Measurements from ENCODE around the gene TCAIM.

Gene TCAIM

GRCh38 chr3:44338010-44338827, at the start of gene TCAIM:
Gene TCAIM, plus strand, starts transcription at chr3:44338766. Its CDS starts 16,017 bp downstream, at chr3:44354783.
- peak; percentile 96 to 99 (median 96) for DNase-seq (ENCODE audit: low read depth in 4 of 4, low spot score in 1 of 4)

DNA sequence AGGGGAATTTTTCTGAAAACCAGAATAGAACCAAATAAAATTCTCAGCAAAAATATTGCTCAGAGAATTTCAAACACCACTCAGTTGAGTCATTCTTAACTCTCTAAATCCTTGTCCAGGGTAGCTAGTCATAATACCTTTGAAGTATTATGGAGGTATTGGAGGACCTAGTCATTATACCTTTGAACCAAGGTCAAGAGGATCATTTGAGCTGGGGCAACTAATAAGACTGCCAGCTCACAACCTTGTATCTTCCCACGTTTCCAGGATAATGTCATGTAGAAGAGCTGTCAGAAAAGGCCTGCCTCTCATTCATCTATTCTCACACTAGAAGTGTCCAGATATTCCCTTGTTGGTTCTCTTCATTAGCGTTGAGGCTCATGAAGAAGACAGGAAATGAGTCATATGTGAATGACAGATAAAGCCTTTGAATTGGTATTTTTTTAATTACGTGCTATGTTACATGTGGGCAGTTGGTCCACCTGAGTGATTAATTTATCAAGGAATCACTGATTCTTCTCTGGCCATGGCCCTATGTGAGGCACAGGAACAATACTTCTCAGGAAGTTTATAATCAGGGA, 48.6 kb upstream of the TCAIM start:
- no peak for DNase-seq (ENCODE audit: low read depth in 4 of 4, low spot score in 1 of 4)

DNA sequence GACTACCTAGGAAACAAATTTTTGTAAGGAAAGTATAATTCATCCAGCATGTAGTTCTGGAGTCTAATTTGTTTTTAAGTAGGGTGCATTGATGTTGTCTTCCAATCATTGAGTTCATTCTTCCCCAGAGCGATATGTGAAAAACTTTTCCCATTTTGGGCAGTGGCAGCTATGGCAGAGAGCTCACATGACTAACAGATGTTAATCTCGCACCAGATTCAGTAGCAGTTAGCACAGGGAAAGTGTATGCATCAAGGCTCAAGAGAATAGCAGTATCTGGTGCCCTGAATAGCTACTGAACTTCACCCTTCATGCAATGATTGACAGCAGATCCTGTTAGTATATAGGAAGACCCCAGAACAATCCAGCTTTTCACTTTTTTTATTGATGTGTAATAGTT, 46.3 kb upstream of the TCAIM start:
- no peak for DNase-seq (ENCODE audit: low read depth in 4 of 4, low spot score in 1 of 4)

- no peak for DNase-seq (ENCODE audit: low read depth in 4 of 4, low spot score in 1 of 4)
These were observed 45.6 kb upstream of the TCAIM start for GRCh38 chr3:44292947-44293346.

- no peak for DNase-seq (ENCODE audit: low read depth in 4 of 4, low spot score in 1 of 4)
These were observed 41.3 kb upstream of the TCAIM start for GRCh38 chr3:44297255-44297654.

DNA sequence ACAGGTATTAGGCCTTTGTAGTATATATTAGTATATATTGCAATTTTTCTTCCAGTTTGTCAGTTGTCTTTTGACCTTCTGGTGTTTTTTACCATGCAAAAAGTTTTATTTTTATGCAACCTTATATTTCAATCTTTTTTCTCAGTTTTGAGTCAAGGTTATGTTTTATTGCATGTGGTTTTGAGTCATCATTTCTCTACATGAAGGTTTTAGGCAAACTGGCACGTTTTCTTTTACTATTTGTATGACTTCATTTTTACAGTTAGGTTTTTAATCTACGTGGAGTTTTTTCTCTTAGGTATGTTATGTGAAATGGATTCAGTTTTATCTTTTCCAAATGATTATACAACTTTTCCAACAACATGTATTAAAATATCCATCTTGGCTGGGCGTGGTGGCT, 36.8 kb upstream of the TCAIM start:
- no peak for DNase-seq (ENCODE audit: low read depth in 4 of 4, low spot score in 1 of 4)

GRCh38 chr3:44309500-44309899, 29.1 kb upstream of the TCAIM start:
- no peak for DNase-seq (ENCODE audit: low read depth in 4 of 4, low spot score in 1 of 4)

- DNase-seq (ENCODE audit: low read depth in 4 of 4, low spot score in 1 of 4), result no peak
These were observed 19.7 kb upstream of the TCAIM start for GRCh38 chr3:44318891-44319311.

DNA sequence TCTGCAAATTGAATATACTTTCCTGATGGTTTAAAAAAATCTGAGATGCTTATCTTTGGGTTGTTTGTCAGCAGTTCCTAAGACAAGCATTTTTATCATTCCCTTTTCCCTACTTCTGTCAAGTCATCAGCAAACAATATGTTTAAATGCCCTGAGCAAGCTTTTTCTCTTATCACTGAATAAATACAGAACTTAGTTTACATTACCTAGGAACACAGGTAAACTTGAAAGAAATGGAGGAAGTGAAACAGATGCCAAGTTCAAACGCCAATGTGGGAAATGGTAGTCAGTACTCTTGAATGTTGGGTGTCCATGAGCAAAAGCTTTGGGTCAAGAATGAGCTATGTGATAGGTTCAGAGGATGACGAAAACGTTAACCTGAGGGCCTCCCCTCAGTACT, 17.2 kb upstream of the TCAIM start:
- DNase-seq (ENCODE audit: low read depth in 4 of 4, low spot score in 1 of 4), result no peak

DNA sequence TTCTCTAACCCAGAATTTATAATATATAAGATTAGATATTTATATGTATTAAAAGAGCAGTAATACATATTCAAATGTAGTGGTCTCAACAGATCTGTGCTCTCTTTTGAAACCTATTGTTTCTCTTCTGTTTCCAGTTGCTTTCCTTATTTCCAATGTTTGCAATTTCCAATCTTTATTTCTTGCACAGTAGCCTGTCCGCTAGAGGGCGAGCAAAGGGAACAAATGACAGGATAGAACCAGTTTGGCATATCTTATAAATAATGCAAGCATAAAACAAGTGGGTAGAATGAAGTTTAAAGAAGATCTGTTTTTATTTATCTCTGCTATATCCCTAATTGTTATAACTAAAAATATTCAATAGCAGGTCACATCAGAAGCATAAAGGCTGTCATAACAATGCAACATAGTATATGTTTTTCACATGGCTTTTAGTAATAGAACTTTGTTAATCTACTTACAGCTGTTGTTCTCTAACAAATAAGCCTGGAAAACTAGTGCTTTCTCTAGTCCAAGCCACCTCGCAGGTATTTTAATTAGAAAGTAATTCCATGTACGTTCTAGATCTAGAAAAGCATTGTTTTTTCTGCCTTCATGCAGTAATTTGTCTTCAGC, 15.1 kb upstream of the TCAIM start:
- DNase-seq (ENCODE audit: low read depth in 4 of 4, low spot score in 1 of 4), result peak in 3 of 4 experiments; percentile 10 to 25 (median 15)

DNA sequence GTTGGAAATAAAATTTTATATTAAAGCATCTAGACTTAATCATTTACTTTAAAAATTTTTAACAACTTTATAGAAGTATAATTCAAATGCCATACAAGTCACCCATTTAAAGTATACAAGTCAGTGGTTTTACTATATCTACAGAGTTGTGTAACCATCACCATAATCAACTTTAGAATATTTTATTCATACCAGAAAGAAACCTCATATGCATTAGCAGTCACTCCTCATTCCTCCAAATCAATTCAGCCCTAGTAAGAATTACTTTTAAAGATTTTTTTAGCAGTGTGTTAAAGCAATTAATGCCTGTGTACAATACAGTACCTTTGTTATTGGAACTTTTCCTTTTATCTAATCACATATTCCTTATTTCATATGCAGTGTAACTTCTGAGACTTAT, 14.0 kb upstream of the TCAIM start:
- DNase-seq (ENCODE audit: low read depth in 4 of 4, low spot score in 1 of 4), result no peak

DNA sequence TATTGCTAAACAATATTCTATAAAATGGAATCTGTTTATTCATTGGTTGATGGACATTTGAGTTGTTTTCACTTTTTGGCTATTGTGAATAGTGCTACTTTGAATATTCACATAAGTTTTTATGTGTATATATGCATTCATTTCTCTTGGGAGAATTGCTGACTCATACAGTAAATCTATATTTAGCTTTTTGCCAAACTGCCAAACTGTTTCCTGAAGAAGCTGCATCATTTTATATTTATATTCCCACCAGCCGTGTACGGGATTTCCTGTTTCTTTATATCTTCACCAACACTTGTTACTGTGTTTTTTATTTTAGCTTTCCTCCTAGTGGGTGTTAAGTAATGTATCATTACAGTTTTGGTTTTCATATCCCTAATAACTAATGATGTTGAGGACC, 12.5 kb upstream of the TCAIM start:
- no peak for DNase-seq (ENCODE audit: low read depth in 4 of 4, low spot score in 1 of 4)

DNA sequence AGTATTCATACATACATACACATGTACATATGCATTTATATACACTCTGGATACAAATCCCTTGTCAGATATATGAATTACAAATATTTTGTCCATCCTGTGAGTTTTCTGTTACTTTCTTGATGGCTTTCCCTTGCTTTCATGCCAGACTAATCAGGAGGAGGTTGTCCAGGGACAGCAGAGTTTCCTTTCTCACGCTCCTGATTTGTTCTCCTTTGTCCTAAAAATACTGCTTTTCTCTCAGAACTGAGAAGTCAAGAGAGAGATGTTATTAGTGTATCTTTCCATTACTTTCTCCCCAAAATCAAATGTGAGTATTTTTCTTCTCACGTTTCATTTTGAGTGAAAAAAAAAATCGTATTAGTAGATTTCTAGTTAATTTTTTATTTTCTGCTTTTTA, 12.1 kb upstream of the TCAIM start:
- DNase-seq (ENCODE audit: low read depth in 4 of 4, low spot score in 1 of 4), result no peak

- no peak for DNase-seq (ENCODE audit: low read depth in 4 of 4, low spot score in 1 of 4)
These were observed 8.6 kb upstream of the TCAIM start for GRCh38 chr3:44329946-44330345.

GRCh38 chr3:44330444-44330843, 8.1 kb upstream of the TCAIM start:
- DNase-seq (ENCODE audit: low read depth in 4 of 4, low spot score in 1 of 4), result no peak

GRCh38 chr3:44334326-44334725, 4.2 kb upstream of the TCAIM start:
- no peak for DNase-seq (ENCODE audit: low read depth in 4 of 4, low spot score in 1 of 4)

DNA sequence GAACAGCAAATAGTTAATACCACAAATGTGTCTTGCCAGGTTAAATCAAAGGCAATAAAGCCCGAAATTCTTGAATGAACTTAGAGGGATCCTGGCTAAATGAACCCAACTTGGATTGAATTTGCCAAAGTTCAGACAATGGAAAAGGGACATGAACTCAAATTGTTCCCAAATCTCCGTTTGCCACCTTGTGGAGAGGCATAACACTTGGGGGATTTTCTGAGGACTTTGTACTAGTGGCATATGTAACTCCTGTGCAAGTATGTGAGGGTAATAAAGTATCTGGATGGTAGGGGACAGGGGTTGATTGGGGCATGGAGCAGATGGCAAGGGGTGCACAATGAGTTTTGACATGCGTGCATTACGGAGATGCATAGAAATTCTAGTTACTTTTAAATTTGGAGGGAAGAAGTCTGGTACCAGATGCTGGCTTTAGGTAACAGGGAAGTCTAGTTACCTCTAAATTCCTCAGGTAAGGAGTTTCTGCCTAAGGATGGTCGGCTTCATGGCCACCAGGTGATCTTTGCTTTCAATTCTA, 1.2 kb upstream of the TCAIM start:
- no peak for DNase-seq (ENCODE audit: low read depth in 4 of 4, low spot score in 1 of 4)

- DNase-seq (ENCODE audit: low read depth in 4 of 4, low spot score in 1 of 4), result no peak
These were observed 212 bp downstream of the TCAIM start for GRCh38 chr3:44338828-44339127.

DNA sequence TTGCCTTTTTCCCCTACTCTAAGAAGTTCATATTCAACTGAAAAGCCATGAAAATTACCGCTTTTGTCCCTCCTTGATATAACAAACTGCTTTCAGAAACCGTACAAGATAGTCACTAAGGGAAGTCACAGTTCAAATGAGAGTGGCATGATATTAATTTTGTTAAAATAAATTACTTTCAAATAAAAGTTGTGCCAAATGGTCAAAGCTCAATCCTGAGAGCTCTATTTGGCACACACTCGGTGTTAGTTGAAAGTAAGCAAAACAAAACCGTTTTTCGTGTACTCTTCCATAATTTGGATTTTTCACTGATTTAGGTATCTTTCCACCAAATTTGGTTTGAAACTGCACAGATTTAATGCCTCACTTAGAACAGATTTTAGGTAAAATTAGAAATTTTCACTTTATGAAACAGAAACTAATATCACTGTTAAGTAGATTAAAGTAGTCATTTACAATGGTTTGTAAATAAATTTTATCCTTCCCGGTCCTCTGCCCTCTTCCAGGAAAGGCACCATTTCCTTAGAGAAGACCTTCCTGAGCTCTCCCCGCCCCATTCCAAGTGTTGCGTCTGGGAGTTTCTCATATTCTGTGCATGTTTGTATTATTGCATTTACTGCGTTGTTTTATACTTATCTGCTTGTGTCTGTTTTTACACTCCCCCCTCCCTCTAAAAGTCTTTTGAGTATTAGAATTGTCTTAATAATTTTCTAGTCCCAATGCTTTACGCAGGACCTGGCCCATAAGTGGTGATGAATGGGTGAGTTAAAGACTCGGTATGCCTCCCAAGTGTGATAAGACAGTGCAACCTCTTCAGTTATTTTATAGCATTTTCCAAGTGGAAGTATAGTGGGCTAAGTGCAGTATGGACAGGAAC, 853 bp downstream of the TCAIM start:
- no peak for DNase-seq (ENCODE audit: low read depth in 4 of 4, low spot score in 1 of 4)

GRCh38 chr3:44340058-44340395, 1.5 kb downstream of the TCAIM start:
- no peak for DNase-seq (ENCODE audit: low read depth in 4 of 4, low spot score in 1 of 4)

GRCh38 chr3:44342176-44342790, 3.7 kb downstream of the TCAIM start:
- no peak for DNase-seq (ENCODE audit: low read depth in 4 of 4, low spot score in 1 of 4)
